MM.1S (cell line): ENCODE measurements around the gene OR5AU1.

Experiments used
- CTCF ChIP-seq: fragments of 300-600 bp; sonication (generic); IDR thresholded peaks from 2 replicates; pipeline ENCODE4 v1.5.1; 2016; ENCODE audit warnings: antibody characterized with exemption, low read length, mixed read lengths
- EZH2 ChIP-seq: fragments of 300-600 bp; sonication (generic); optimal IDR thresholded peaks from 2 replicates; pipeline ENCODE3; 2017; ENCODE audit warnings: low read depth, mild to moderate bottlenecking, antibody characterized with exemption, low read length, mixed read lengths

GRCh38 chr14:21107283-21107800 is 48.5 kb downstream of the OR5AU1 start:
- TF ChIP-seq CTCF (no peak), EZH2 (no peak)
